HEK293 (cell line): ENCODE data around the gene DDB1.

Source experiments
- CTCF ChIA-PET: fragments of 350-600 bp; formaldehyde crosslinking; extraction: SDS; loops from one replicate; lab custom pipeline; 2021; ENCODE audit warnings: antibody characterized with exemption; lab: Yijun Ruan, JAX
- POLR2A ChIA-PET: fragments of 300-600 bp; formaldehyde crosslinking; extraction: SDS; loops from one replicate; lab custom pipeline; 2020; ENCODE audit warnings: antibody characterized with exemption, inconsistent platforms; lab: Yijun Ruan, JAX
- H3K27ac ChIP-seq: fragments of 200-500 bp; sonication (Bioruptor generic); 2 replicates; pipeline ENCODE4 v1.5.1; 2014; ENCODE audit warnings: low read depth, low read length, control low read depth, inconsistent platforms; ENCODE audit errors: extremely low read depth
- H3K36me3 ChIP-seq, 2 experiments: fragments of 200-500 bp in 1 of 2; sonication (Bioruptor generic) in 1 of 2; 1 replicate in 1 of 2; 2 replicates in 1 of 2; pipeline ENCODE4 v1.5.1; 2014 to 2017; ENCODE audit warnings: inconsistent platforms in 2 of 2, low read length in 2 of 2; ENCODE audit not compliant: control insufficient read depth in 2 of 2, insufficient read depth in 1 of 2
- H3K4me1 ChIP-seq: fragments of 200-500 bp; sonication (Bioruptor generic); 2 replicates; pipeline ENCODE4 v1.5.1; 2014; ENCODE audit warnings: mild to moderate bottlenecking, low read length, inconsistent platforms; ENCODE audit not compliant: control insufficient read depth, insufficient read depth
- H3K4me3 ChIP-seq: 2 replicates; pipeline ENCODE4 v1.5.1; 2011; ENCODE audit warnings: low read depth, mild to moderate bottlenecking, control low read depth, low read length, moderate library complexity
- H3K9me3 ChIP-seq: fragments of 200-500 bp; sonication (Bioruptor generic); 2 replicates; pipeline ENCODE4 v1.5.1; 2014; ENCODE audit warnings: low read depth, low read length, inconsistent platforms; ENCODE audit not compliant: control insufficient read depth, insufficient read depth
- BCL11B ChIP-seq: fragments of 450-650 bp; formaldehyde crosslinking; IDR thresholded peaks from 2 replicates; pipeline ENCODE4 v1.5.1; 2016; ENCODE audit warnings: low read depth, missing biosample characterization, missing genetic modification characterization
- GLI4 ChIP-seq: fragments of 450-650 bp; formaldehyde crosslinking; IDR thresholded peaks from 2 replicates; pipeline ENCODE4 v1.5.1; 2016; ENCODE audit warnings: missing biosample characterization, missing genetic modification characterization
- HIC1 ChIP-seq: fragments of 450-650 bp; formaldehyde crosslinking; IDR thresholded peaks from 2 replicates; pipeline ENCODE4 v1.5.1; 2016; ENCODE audit warnings: missing biosample characterization, missing genetic modification characterization
- KLF8 ChIP-seq: fragments of 450-650 bp; formaldehyde crosslinking; IDR thresholded peaks from 2 replicates; pipeline ENCODE4 v1.5.1; 2016; ENCODE audit warnings: missing biosample characterization, missing genetic modification characterization
- OSR2 ChIP-seq: fragments of 450-650 bp; formaldehyde crosslinking; IDR thresholded peaks from 2 replicates; pipeline ENCODE4 v1.5.1; 2016; ENCODE audit warnings: missing biosample characterization, missing genetic modification characterization
- PRDM10 ChIP-seq: fragments of 450-650 bp; formaldehyde crosslinking; IDR thresholded peaks from 2 replicates; pipeline ENCODE4 v1.5.1; 2016; ENCODE audit warnings: missing biosample characterization, missing genetic modification characterization
- PRDM2 ChIP-seq: fragments of 450-650 bp; formaldehyde crosslinking; IDR thresholded peaks from 2 replicates; pipeline ENCODE4 v1.5.1; 2016; ENCODE audit warnings: missing biosample characterization, missing genetic modification characterization, borderline replicate concordance
- SCRT1 ChIP-seq: fragments of 450-650 bp; formaldehyde crosslinking; IDR thresholded peaks from 2 replicates; pipeline ENCODE4 v1.5.1; 2016; ENCODE audit warnings: missing biosample characterization, missing genetic modification characterization, borderline replicate concordance
- ZNF202 ChIP-seq: fragments of 450-650 bp; formaldehyde crosslinking; IDR thresholded peaks from 2 replicates; pipeline ENCODE4 v1.5.1; 2016; ENCODE audit warnings: missing biosample characterization, missing genetic modification characterization, borderline replicate concordance
- ZNF214 ChIP-seq: fragments of 450-650 bp; formaldehyde crosslinking; IDR thresholded peaks from 2 replicates; pipeline ENCODE4 v1.5.1; 2017; ENCODE audit warnings: missing biosample characterization, mild to moderate bottlenecking, missing genetic modification characterization, borderline replicate concordance
- ZNF274 ChIP-seq, 2 experiments: fragments of 200-500 bp in 1 of 2; fragments of 450-650 bp in 1 of 2; sonication (Bioruptor generic) in 1 of 2; formaldehyde crosslinking in 1 of 2; IDR thresholded peaks; 2 replicates each; pipeline versions ENCODE4 v1.5.1 to v1.6.1; 2014 to 2016; ENCODE audit warnings: borderline replicate concordance in 1 of 2, inconsistent platforms in 1 of 2, low read length in 1 of 2, missing biosample characterization in 1 of 2, missing genetic modification characterization in 1 of 2
- ZNF423 ChIP-seq: fragments of 450-650 bp; formaldehyde crosslinking; IDR thresholded peaks from 2 replicates; pipeline ENCODE4 v1.5.1; 2016; ENCODE audit warnings: missing biosample characterization, missing genetic modification characterization
- ZNF48 ChIP-seq: fragments of 450-650 bp; formaldehyde crosslinking; IDR thresholded peaks from 2 replicates; pipeline ENCODE4 v1.5.1; 2016; ENCODE audit warnings: missing biosample characterization, missing genetic modification characterization
- ZNF501 ChIP-seq: fragments of 450-650 bp; formaldehyde crosslinking; IDR thresholded peaks from 2 replicates; pipeline ENCODE4 v1.5.1; 2016; ENCODE audit warnings: missing biosample characterization, missing genetic modification characterization
- ZNF624 ChIP-seq: fragments of 450-650 bp; formaldehyde crosslinking; IDR thresholded peaks from 2 replicates; pipeline ENCODE4 v1.5.1; 2017; ENCODE audit warnings: missing biosample characterization, missing genetic modification characterization
- ZNF664 ChIP-seq: fragments of 450-650 bp; formaldehyde crosslinking; IDR thresholded peaks from 2 replicates; pipeline ENCODE4 v1.5.1; 2016; ENCODE audit warnings: missing biosample characterization, missing genetic modification characterization
- ZNF670 ChIP-seq: fragments of 450-650 bp; formaldehyde crosslinking; IDR thresholded peaks from 2 replicates; pipeline ENCODE4 v1.5.1; 2016; ENCODE audit warnings: missing biosample characterization, missing genetic modification characterization, low read depth
- ZNF768 ChIP-seq: fragments of 450-650 bp; formaldehyde crosslinking; IDR thresholded peaks from 2 replicates; pipeline ENCODE4 v1.5.1; 2018; ENCODE audit warnings: missing biosample characterization, mild to moderate bottlenecking, missing genetic modification characterization
- TF ChIP-seq, protein P1 (sequence below): fragments of 450-650 bp; formaldehyde crosslinking; IDR thresholded peaks from 2 replicates; pipeline ENCODE4 v1.5.1; 2016; ENCODE audit warnings: missing biosample characterization, missing genetic modification characterization

Gene DDB1

GRCh38 chr11:61349189-61349751 lies 16.4 kb upstream of the DDB1 start:
- TF ChIP-seq ZNF768 (tag by site-specific recombination) (no peak), ZNF274 (IDR thresholded peaks at IDR 0.05; ENCODE audit: low read length) (no peak), ZNF274 (tag by site-specific recombination; IDR thresholded peaks at IDR 0.05; ENCODE audit: borderline replicate concordance) (no peak), PRDM10 (no peak), GLI4 (tag by site-specific recombination) (no peak), ZNF670 (no peak), ZNF202 (tag by site-specific recombination) (no peak), BCL11B (tag by site-specific recombination) (no peak), ZNF624 (tag by site-specific recombination) (no peak)
- TF ChIP-seq, protein P1, sequence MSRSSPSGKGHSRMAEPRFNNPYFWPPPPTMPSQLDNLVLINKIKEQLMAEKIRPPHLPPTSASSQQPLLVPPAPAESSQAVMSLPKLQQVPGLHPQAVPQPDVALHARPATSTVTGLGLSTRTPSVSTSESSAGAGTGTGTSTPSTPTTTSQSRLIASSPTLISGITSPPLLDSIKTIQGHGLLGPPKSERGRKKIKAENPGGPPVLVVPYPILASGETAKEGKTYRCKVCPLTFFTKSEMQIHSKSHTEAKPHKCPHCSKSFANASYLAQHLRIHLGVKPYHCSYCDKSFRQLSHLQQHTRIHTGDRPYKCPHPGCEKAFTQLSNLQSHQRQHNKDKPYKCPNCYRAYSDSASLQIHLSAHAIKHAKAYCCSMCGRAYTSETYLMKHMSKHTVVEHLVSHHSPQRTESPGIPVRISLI (tag by site-specific recombination) = no peak
- Histone ChIP-seq H3K4me1 (no peaks in the 10 kb centered on the region), H3K9me3 (no peaks in the 10 kb centered on the region), H3K27ac (no peak overlapping the region), H3K4me3 (no peak overlapping the region), H3K36me3 (peaks cover 0 to 84% of the 10 kb centered on the region in 2 experiments; a peak in 2 of 3 replicates)
- CTCF ChIA-PET = interaction anchor here (0.6 to 3.4 kb wide), 3 partner anchors 13 to 36 kb away, joined by 3 to 23 read pairs (median 12); no protein-coding TSS in a partner anchor
- POLR2A ChIA-PET = interaction anchor here (1.1 to 3.4 kb wide), 2 partner anchors 11 to 14 kb away, joined by 3 to 37 read pairs; partner anchors contain the start of genes CYB561A3 and TMEM138

- H3K9me3 ChIP-seq = no peaks in the 10 kb centered on the region
- H3K4me3 ChIP-seq = no peak overlapping the region
- ChIA-PET POLR2A (interaction anchor here (1.1 to 3.4 kb wide), 3 partner anchors 12 to 13 kb away, joined by 3 to 37 read pairs (median 3); partner anchors contain the start of genes CYB561A3 and TMEM138), CTCF (interaction anchor here (3.2 to 3.4 kb wide), 2 partner anchors 11 to 37 kb away, joined by 12 to 23 read pairs; no protein-coding TSS in a partner anchor)
- peaks cover 0 to 84% of the 10 kb centered on the region in 2 experiments; a peak in 2 of 3 replicates for H3K36me3 ChIP-seq
- H3K27ac ChIP-seq = no peak overlapping the region
- no peaks in the 10 kb centered on the region for H3K4me1 ChIP-seq
- no peak for TF ChIP-seq HIC1
- TF ChIP-seq ZNF501 (tag by site-specific recombination) = no peak
- TF ChIP-seq ZNF664 (tag by site-specific recombination) = no peak
- no peak for TF ChIP-seq ZNF214 (tag by site-specific recombination)
- no peak for TF ChIP-seq ZNF48 (tag by site-specific recombination)
- TF ChIP-seq ZNF423 = no peak
- no peak for TF ChIP-seq PRDM2 (tag by site-specific recombination)
- TF ChIP-seq KLF8 (tag by site-specific recombination) = no peak
- no peak for TF ChIP-seq SCRT1 (tag by site-specific recombination)
- no peak for TF ChIP-seq OSR2
Observed at GRCh38 chr11:61347916-61348461, 15.1 kb upstream of the DDB1 start.
